ENCODE data around the gene ZNHIT6.
"Not testable (repeated sequence)": the region's sequence is repeated elsewhere in the genome, so short reads cannot be mapped to it uniquely, and the experiment has no call there.

Gene ZNHIT6

DNA sequence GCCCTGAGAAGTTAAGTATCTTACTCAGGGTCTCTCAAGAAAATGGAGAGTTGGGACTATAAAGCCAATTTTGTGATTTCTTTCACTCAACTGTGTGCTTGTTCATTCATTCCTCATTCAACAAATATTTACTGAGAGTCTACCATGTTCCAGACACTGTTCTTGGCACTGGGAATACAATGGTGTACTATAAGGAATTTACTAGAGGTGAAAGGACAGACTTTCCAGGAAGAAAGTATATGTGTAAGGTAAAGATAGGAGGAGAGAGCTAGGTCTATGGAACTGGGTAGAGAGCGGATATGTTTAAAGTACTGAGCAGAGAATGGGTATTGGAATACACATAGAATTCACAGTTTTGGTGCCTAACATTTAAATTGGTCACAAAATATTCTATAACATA, 42.3 kb downstream of the ZNHIT6 start:
- no peak for DNase-seq

- no peak for DNase-seq
Measured at GRCh38 chr1:85663382-85663781, 44.9 kb downstream of the ZNHIT6 start.

GRCh38 chr1:85661767-85662166, 46.5 kb downstream of the ZNHIT6 start:
- no peak for DNase-seq

DNA sequence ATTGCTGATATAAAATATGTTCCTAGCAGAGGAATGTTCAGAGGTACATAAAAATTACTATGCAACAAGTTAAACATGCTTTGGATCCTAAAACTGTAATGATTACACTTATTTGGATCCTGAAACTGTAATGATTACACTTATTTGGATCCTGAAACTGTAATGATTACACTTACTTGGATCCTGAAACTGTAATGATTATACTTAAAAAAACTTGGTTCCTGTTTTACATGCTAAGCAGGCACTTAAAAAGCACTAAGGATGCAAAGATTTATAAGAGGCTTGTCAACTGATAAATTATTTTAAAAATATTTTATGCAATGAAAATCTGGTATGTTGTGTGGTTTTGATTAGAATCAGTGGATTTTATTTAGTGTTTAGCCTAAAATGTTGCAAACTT, 47.7 kb downstream of the ZNHIT6 start:
- no peak for DNase-seq

- no peak for DNase-seq
Measured at GRCh38 chr1:85659174-85659573, 49.1 kb downstream of the ZNHIT6 start.

DNA sequence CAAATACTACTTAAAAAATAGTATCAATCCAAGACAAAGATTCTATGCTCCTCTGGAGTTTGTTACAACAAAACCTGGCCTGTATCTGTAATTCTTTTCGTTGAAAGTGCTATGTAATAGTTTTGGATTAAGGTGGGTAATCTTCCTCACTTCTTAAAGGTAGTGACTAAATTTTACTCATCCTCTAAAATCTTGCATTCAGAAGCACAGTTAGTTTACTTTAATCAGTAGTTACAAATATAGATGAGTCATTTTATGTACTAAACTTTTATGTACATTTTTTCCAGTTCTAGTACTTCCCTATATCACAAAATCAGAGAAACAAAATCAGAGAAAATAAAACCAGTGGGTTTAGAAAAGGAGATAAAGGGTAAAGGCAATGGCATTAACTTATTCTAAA, 51.3 kb downstream of the ZNHIT6 start:
- no peak for DNase-seq

DNA sequence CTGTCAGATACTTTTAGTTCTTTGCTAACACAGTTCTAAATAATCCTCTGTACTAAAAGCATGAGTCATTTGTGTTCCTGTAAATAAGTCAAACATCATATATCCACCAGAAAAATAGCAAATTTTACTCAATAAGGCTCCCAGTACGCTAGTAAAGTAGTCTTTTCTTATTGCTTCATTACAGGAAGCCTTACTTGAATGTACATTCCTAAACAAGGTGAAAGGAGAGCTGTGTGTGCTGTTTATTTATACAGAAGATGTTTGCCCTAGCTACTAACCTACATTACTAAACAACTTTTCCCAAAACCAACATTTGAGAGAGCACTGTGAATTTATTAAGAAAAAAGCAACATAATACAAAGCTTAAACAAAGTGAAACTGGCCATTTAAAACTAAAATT, 52.0 kb downstream of the ZNHIT6 start:
- DNase-seq, result no peak

- DNase-seq, result no peak
Measured at GRCh38 chr1:85655315-85655714, 52.9 kb downstream of the ZNHIT6 start.

- DNase-seq, result no peak
Measured at GRCh38 chr1:85654066-85654782, 54.0 kb downstream of the ZNHIT6 start.

GRCh38 chr1:85652327-85652726, 55.9 kb downstream of the ZNHIT6 start:
- DNase-seq, result no peak

DNA sequence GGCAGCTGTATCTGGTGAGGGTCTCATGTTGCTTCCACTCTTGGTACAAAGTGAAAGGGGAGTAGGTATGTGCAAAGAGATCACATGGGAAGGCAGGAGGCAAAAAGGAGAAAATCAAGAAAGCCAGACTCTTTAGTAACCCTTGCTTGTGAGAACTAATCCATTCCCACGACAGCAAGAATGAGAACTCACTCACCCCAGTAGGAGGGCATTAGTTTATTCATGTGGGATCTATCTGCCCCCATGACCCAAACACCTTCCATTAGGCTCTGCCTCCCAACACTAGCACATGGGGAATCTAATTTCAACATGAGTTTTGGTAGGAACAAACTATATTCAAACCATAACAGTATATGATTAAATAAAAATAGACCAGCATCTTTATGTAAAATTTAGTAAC, 57.6 kb downstream of the ZNHIT6 start:
- DNase-seq, result no peak

DNA sequence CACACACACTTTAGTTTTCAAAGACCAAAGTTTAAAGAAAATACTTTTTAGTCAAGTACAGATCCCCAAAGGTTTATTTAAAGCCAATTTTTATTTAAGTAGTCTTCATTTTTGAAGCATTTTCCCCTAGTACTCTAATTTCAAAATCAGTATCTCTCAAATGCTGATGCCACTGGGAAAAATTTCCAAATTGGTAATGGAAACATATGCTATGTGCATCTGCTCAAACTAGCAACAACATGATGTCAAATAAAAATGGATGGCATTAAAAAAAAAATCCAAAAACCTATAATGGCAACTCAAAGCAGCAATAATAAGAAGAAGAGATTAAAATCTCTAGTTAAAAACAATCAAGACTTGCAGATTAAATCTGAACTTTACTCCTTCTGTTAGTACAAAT, 58.6 kb downstream of the ZNHIT6 start:
- no peak for DNase-seq

DNA sequence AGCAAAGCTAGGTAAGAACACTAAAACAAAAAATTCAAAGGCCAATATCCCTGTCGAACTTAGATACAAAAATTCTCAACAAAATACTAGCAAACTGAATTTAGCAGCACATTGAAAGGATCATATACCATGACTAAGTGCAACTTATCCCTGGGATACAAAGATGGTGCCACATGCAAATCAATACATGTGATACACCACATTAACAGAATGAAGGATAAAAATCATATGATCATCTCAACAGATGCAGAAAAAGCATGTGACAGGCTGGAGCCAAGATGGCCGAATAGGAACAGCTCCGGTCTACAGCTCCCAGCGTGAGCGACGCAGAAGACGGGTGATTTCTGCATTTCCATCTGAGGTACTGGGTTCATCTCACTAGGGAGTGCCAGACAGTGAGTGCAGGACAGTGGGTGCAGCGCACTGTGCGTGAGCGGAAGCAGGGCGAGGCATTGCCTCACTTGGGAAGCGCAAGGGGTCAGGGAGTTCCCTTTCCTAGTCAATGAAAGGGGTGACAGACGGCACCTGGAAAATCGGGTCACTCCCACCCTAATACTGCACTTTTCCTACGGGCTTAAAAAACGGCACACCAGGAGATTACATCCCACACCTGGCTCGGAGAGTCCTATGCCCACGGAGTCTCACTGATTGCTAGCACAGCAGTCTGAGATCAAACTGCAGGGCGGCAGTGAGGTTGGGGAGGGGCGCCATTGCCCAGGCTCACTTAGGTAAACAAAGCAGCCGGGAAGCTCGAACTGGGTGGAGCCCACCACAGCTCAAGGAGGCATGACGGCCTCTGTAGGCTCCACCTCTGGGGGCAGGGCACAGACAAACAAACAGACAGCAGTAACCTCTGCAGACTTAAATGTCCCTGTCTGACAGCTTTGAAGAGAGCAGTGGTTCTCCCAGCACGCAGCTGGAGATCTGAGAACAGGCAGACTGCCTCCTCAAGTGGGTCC, 66.4 kb downstream of the ZNHIT6 start:
- not testable (repeated sequence) for DNase-seq

- DNase-seq, result not testable (repeated sequence)
Measured at GRCh38 chr1:85639920-85640319, 68.3 kb downstream of the ZNHIT6 start.

DNA sequence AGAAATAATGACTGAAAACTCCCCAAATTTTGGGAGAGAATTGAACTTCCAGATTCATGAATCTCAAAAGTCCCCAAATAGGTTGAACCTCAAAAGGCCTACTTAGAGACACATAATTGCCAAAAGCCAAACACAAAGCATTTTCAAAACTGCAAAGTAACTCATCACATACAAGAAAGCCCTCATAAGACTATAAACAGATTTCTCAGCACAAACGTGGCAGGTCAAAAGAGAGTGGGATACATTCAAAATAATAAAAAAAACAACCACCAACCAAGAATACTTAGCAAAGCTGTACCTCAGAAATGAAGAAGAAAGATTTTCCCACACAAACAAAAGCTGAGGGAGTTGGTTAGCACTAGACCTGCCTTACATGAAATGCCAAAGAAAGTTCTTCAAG, 69.8 kb downstream of the ZNHIT6 start:
- no peak for DNase-seq

DNA sequence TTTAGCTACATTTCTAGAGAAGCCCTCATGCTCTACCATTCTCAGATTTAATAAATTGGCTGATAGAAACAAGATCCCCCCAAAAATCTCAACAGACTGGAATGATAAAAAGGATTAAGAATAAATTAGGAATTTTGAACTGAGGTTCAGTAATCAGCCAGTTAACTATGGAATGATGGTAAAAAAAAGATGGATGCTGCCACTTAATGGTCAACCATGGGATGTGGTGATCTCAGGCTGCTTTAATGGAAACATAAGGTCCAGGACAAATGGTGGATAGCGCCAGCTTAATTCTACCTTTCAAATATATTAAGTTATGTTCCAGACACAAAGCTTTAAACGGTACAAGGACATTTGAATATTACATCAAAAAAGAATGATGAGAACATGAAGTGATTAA, 77.7 kb downstream of the ZNHIT6 start:
- no peak for DNase-seq

- no peak for DNase-seq
Measured at GRCh38 chr1:85629532-85629920, 78.7 kb downstream of the ZNHIT6 start.

- DNase-seq, result no peak
Measured at GRCh38 chr1:85628791-85629531, 79.3 kb downstream of the ZNHIT6 start.

- DNase-seq, result no peak
Measured at GRCh38 chr1:85626818-85627217, 81.4 kb downstream of the ZNHIT6 start.

DNA sequence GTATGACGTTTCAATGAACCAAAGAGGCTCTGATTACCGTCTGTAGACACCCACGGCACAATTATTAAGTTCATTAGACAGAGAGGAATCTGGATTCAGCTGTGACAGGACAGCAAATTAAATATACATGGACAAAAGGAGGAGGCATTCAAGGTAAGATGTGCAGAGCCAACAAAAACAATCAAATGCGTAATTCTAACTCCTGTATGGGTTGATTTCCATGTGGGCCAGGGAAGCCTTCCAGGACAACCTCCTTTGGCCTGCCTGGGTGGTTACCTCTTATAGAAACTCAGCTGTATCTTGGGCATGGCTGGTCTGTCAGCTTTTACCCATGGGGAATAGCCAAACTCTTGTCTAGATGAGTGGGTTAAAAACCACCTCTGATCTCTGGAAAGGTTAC, 83.9 kb downstream of the ZNHIT6 start:
- DNase-seq, result no peak

- no peak for DNase-seq
Measured at GRCh38 chr1:85623061-85623471, 85.2 kb downstream of the ZNHIT6 start.

DNA sequence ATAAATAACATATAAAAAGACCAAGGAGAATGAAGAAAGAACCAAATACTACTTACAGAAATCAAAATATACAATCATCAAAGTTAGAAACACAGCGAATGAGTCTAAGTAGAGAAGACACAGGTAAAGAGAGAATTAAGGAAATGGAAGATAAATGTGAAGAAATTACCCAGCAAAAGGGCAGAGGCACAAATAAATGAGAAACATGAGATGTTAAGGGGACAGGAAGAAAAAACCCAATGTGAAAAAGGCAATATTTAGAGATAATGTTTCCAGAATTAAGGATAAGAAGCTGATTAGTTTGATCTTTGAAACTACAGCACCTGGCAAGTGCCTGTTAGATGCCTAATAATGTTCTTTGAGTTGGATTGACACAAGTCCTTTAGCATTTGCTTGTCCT, 86.8 kb downstream of the ZNHIT6 start:
- DNase-seq, result no peak

DNA sequence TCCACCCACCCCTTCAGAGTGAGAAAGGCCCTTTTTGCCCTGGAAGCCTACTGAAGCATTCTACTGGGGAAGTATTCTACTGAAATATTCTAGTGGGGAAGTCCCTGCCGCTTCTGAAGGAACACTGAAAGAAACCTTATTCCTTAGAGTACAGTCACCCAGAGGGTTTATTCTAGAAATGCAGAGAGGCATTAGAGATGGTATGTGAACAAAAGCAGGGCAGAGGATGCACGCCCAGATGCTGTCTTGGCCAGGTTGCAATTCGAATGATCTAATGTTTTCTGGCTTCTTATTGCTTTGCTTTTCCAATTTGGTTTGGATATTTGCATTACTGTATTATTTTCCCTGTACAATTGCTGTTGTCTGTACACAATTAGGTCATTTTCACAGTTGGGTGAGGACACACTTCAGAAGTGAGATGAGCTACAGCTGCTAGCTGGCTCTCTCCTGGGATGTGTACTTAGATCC, 90.6 kb downstream of the ZNHIT6 start:
- DNase-seq, result no peak

All from stimulated activated CD4-positive, alpha-beta T cell treated with anti-CD3 and anti-CD28 coated beads, Interleukin-1b, Interleukin-23, amount 100 ng/mL, for 48 hours (primary cell).